H1 (cell line): ENCODE results near the gene PPIF. TPM values are rescaled to one million over a fixed set of nuclear protein-coding genes. Genes with fewer than 3 reads are reported as not detected.

Source experiments
- CTCF ChIA-PET: fragments of 300-600 bp; sonication (Branson Sonifier 250); formaldehyde crosslinking; loops from one replicate; lab custom pipeline; 2021; ENCODE audit not compliant: partially characterized antibody; lab: Charles Lee
- POLR2A ChIA-PET: fragments of 300-600 bp; sonication (Branson Sonifier 250); formaldehyde crosslinking; loops from one replicate; lab custom pipeline; 2021; ENCODE audit warnings: inconsistent platforms; ENCODE audit not compliant: partially characterized antibody; lab: Charles Lee
- DNase-seq, 2 experiments: peaks; one replicate each; pipeline versions ENCODE4 v3.0.0 to v3.0.0-alpha.2; 2010 to 2022; ENCODE audit warnings: low spot score in 2 of 2, low read depth in 1 of 2, mixed read lengths in 1 of 2
- FAIRE-seq: peaks from 2 replicates; lab custom pipeline; 2011; peaks lifted over from hg19 to GRCh38; lab: Jason Lieb, UNC
- H2AFZ ChIP-seq: 2 replicates; pipeline ENCODE4 v1.8.1; 2012; ENCODE audit warnings: low read length, inconsistent platforms
- H2AK5ac ChIP-seq: 2 replicates; pipeline ENCODE4 v1.6.1; 2013; ENCODE audit warnings: low read depth, low read length
- H2BK120ac ChIP-seq: replicated peaks from 2 replicates; pipeline ENCODE3; 2013; ENCODE audit warnings: low read depth, low read length, inconsistent platforms
- H2BK12ac ChIP-seq: 2 replicates; pipeline ENCODE4 v1.6.1; 2013; ENCODE audit warnings: low read depth, low read length
- H2BK15ac ChIP-seq: 2 replicates; pipeline ENCODE4 v1.6.1; 2013; ENCODE audit warnings: low read length
- H2BK20ac ChIP-seq: 2 replicates; pipeline ENCODE4 v1.6.1; 2013; ENCODE audit warnings: low read length
- H2BK5ac ChIP-seq: 2 replicates; pipeline ENCODE4 v1.6.1; 2013; ENCODE audit warnings: low read depth, low read length
- H3K14ac ChIP-seq: 2 replicates; pipeline ENCODE4 v1.6.1; 2013; ENCODE audit warnings: inconsistent platforms; ENCODE audit not compliant: insufficient read length
- H3K18ac ChIP-seq: 2 replicates; pipeline ENCODE4 v1.6.1; 2013; ENCODE audit warnings: low read length; ENCODE audit errors: extremely low read depth
- H3K23ac ChIP-seq: 2 replicates; pipeline ENCODE4 v1.6.1; 2013; ENCODE audit warnings: inconsistent platforms; ENCODE audit not compliant: insufficient read length
- H3K23me2 ChIP-seq: 2 replicates; pipeline ENCODE4 v1.6.1; 2013; ENCODE audit warnings: low read depth, low read length
- H3K27ac ChIP-seq: 2 replicates; pipeline ENCODE4 v1.6.1; 2011; ENCODE audit warnings: low read depth, low read length, inconsistent platforms
- H3K27me3 ChIP-seq, 4 experiments: replicated peaks in 1 of 4; 1 replicate in 1 of 4; 2 replicates in 3 of 4; pipeline versions ENCODE4 v1.6.1 to v1.8.1; 2011 to 2013; ENCODE audit warnings: low read length in 3 of 4, mild to moderate bottlenecking in 3 of 4, inconsistent platforms in 2 of 4, mixed read lengths in 2 of 4, moderate library complexity in 1 of 4; ENCODE audit not compliant: control insufficient read depth in 3 of 4, insufficient read depth in 3 of 4; ENCODE audit errors: extremely low read depth in 1 of 4
- H3K36me3 ChIP-seq, 4 experiments: 2 replicates each; pipeline versions ENCODE4 v1.6.1 to v1.8.1; 2011 to 2013; ENCODE audit warnings: mild to moderate bottlenecking in 4 of 4, low read length in 3 of 4, moderate library complexity in 2 of 4, control low read depth in 1 of 4, inconsistent platforms in 1 of 4; ENCODE audit not compliant: insufficient read depth in 4 of 4, control insufficient read depth in 2 of 4
- H3K4ac ChIP-seq: replicated peaks from 2 replicates; pipeline ENCODE3; 2013; ENCODE audit warnings: low read length, low read depth, mixed read lengths, inconsistent platforms; ENCODE audit not compliant: insufficient read length
- H3K4me1 ChIP-seq, 4 experiments: replicated peaks in 1 of 4; 1 replicate in 1 of 4; 2 replicates in 3 of 4; pipeline versions ENCODE4 v1.6.1 to v1.8.1; 2011 to 2013; ENCODE audit warnings: low read length in 3 of 4, inconsistent platforms in 2 of 4, mixed read lengths in 1 of 4; ENCODE audit not compliant: insufficient read depth in 4 of 4, control insufficient read depth in 3 of 4
- H3K4me2 ChIP-seq, 2 experiments: 2 replicates each; pipeline versions ENCODE4 v1.6.1 to v1.8.1; 2011 to 2013; ENCODE audit warnings: low read depth in 2 of 2, low read length in 2 of 2, control low read depth in 1 of 2, inconsistent platforms in 1 of 2, mild to moderate bottlenecking in 1 of 2; ENCODE audit not compliant: insufficient read depth in 1 of 2
- H3K4me3 ChIP-seq, 4 experiments: fragments of 200-600, 300-600 bp in 1 of 4; sonication (generic), shearing (Covaris generic), sonication (Bioruptor Twin) in 1 of 4; 2 replicates each; pipeline versions ENCODE4 v1.5.1 to v1.8.1; 2011 to 2016; ENCODE audit warnings: low read length in 4 of 4, low read depth in 3 of 4, control low read depth in 2 of 4, inconsistent platforms in 2 of 4, mild to moderate bottlenecking in 2 of 4, mixed read lengths in 1 of 4, moderate library complexity in 1 of 4; ENCODE audit not compliant: insufficient read depth in 2 of 4; ENCODE audit errors: extremely low read depth in 1 of 4
- H3K56ac ChIP-seq: replicated peaks from 2 replicates; pipeline ENCODE3; 2013; ENCODE audit warnings: low read depth, mild to moderate bottlenecking, mixed read lengths, low read length, inconsistent platforms; ENCODE audit not compliant: insufficient read length
- H3K79me1 ChIP-seq: 2 replicates; pipeline ENCODE4 v1.6.1; 2013; ENCODE audit warnings: low read depth, low read length, control low read depth
- H3K79me2 ChIP-seq, 2 experiments: 2 replicates each; pipeline versions ENCODE4 v1.6.1 to v1.8.1; 2012 to 2013; ENCODE audit warnings: low read length in 2 of 2, mild to moderate bottlenecking in 2 of 2, inconsistent platforms in 1 of 2; ENCODE audit not compliant: insufficient read depth in 2 of 2, control insufficient read depth in 1 of 2
- H3K9ac ChIP-seq, 4 experiments: replicated peaks in 1 of 4; 1 replicate in 1 of 4; 2 replicates in 3 of 4; pipeline versions ENCODE4 v1.6.1 to v1.8.1; 2011 to 2013; ENCODE audit warnings: low read depth in 3 of 4, low read length in 3 of 4, control low read depth in 2 of 4, mild to moderate bottlenecking in 2 of 4, moderate library complexity in 2 of 4, inconsistent platforms in 1 of 4; ENCODE audit errors: extremely low read depth in 1 of 4
- H3K9me3 ChIP-seq, 2 experiments: 2 replicates each; pipeline versions ENCODE4 v1.6.1 to v1.8.1; 2012 to 2013; ENCODE audit warnings: mild to moderate bottlenecking in 2 of 2, moderate library complexity in 2 of 2, control low read depth in 1 of 2, inconsistent platforms in 1 of 2, low read depth in 1 of 2, low read length in 1 of 2, mixed read lengths in 1 of 2; ENCODE audit not compliant: insufficient read depth in 2 of 2
- H4K20me1 ChIP-seq, 2 experiments: replicated peaks in 1 of 2; 2 replicates each; pipeline versions ENCODE3 to v1.8.1; 2011 to 2013; ENCODE audit warnings: inconsistent platforms in 2 of 2, low read length in 2 of 2, mild to moderate bottlenecking in 1 of 2; ENCODE audit not compliant: insufficient read depth in 2 of 2, control insufficient read depth in 1 of 2
- H4K5ac ChIP-seq: 2 replicates; pipeline ENCODE4 v1.6.1; 2013; ENCODE audit warnings: low read length, low read depth, mixed read lengths, inconsistent platforms; ENCODE audit not compliant: insufficient read length
- H4K8ac ChIP-seq: 2 replicates; pipeline ENCODE4 v1.8.0; 2013; ENCODE audit warnings: mild to moderate bottlenecking, moderate library complexity, low read length, inconsistent platforms; ENCODE audit not compliant: insufficient read depth; ENCODE audit errors: extremely low read depth
- H4K91ac ChIP-seq: replicated peaks from 2 replicates; pipeline ENCODE3; 2013; ENCODE audit warnings: low read length, mixed read lengths, inconsistent platforms; ENCODE audit not compliant: insufficient read length
- CHD2 ChIP-seq: IDR thresholded peaks from 2 replicates; pipeline ENCODE4 v1.6.1; 2012; ENCODE audit warnings: low read length, improper control_type of control experiment
- CTBP2 ChIP-seq: IDR thresholded peaks from 2 replicates; pipeline ENCODE4 v1.7.0; 2011; ENCODE audit warnings: borderline replicate concordance, mild to moderate bottlenecking, moderate library complexity, mixed read lengths, low read length; ENCODE audit not compliant: insufficient read depth, insufficient read length
- KDM4A ChIP-seq: IDR thresholded peaks from one replicate; pipeline ENCODE4 v1.7.1; 2012; ENCODE audit warnings: low read depth, mild to moderate bottlenecking, moderate library complexity, low read length, inconsistent platforms; ENCODE audit not compliant: severe bottlenecking
- MAFK ChIP-seq: IDR thresholded peaks from 2 replicates; pipeline ENCODE4 v1.6.1; 2012; ENCODE audit warnings: low read depth, mild to moderate bottlenecking, improper control_type of control experiment, low read length
- NANOG ChIP-seq: IDR thresholded peaks from 2 replicates; pipeline ENCODE4 v1.6.1; 2011; ENCODE audit warnings: low read length, low read depth, mild to moderate bottlenecking, inconsistent platforms; ENCODE audit not compliant: insufficient read depth, poor library complexity, severe bottlenecking
- RXRA ChIP-seq: IDR thresholded peaks from 2 replicates; pipeline ENCODE4 v1.6.1; 2011; ENCODE audit warnings: low read depth, mild to moderate bottlenecking, low read length, moderate library complexity; ENCODE audit not compliant: insufficient read depth
- SP2 ChIP-seq: IDR thresholded peaks from 2 replicates; pipeline ENCODE4 v1.6.1; 2012; ENCODE audit warnings: mild to moderate bottlenecking, low read length, inconsistent platforms
- TAF1 ChIP-seq: IDR thresholded peaks from 2 replicates; pipeline ENCODE4 v1.6.1; 2011; ENCODE audit warnings: mild to moderate bottlenecking, low read depth, low read length
- TAF7 ChIP-seq: optimal IDR thresholded peaks from 2 replicates; pipeline ENCODE3; 2011; ENCODE audit warnings: low read depth, mild to moderate bottlenecking, inconsistent platforms, low read length, moderate library complexity, borderline replicate concordance
- ZNF274 ChIP-seq: IDR thresholded peaks from 2 replicates; pipeline ENCODE4 v1.7.0; 2012; ENCODE audit warnings: low read length, borderline replicate concordance; ENCODE audit errors: extremely low read depth
- WGBS, 2 experiments: shearing (Covaris generic) in 1 of 2; methylation state at CpG; one replicate each; pipeline versions ENCODE4 v1.1.6 to v1.1.7; 2013 to 2015; ENCODE audit warnings: low lambda C conversion rate in 2 of 2, mixed read lengths in 2 of 2, inconsistent platforms in 1 of 2, low coverage in 1 of 2, missing lambda C conversion rate in 1 of 2; ENCODE audit not compliant: insufficient replicate concordance in 2 of 2, insufficient coverage in 1 of 2, insufficient read length in 1 of 2; ENCODE audit errors: extremely low coverage in 1 of 2, missing lambda C conversion rate in 1 of 2; 5-methylcytosine and 5-hydroxymethylcytosine counted together
- polyA plus RNA-seq, 7 experiments: library from polyadenylated mRNA; depleted of rRNA in 3 of 7; stranded (reverse) in 5 of 7; unstranded in 2 of 7; fragments of >200 nt in 5 of 7; fragments of 200-250 nt in 2 of 7; gene quantifications; 1 replicate in 5 of 7; 2 replicates in 1 of 7; 4 replicates in 1 of 7; pipeline versions ENCODE4 v1.2.1 to v1.2.3, GENCODE V29; 2011 to 2013; ENCODE audit warnings: missing spikeins in 2 of 7, mixed read lengths in 2 of 7
- total RNA-seq: library from RNA; stranded (reverse); fragmentation: NEBNext Ultra II Directional; extraction: Animal tissue kit (Norgen Biotek cat#: 25700); gene quantifications from 2 replicates; pipeline ENCODE4 v1.2.1, GENCODE V29; 2021

The PPIF gene
- total and polyA plus RNA-seq, 2 of the 8 experiments (the other 6 are each of a cell fraction or from before 2014, with no cell fraction given) = 70.2 to 77.6 TPM

DNA sequence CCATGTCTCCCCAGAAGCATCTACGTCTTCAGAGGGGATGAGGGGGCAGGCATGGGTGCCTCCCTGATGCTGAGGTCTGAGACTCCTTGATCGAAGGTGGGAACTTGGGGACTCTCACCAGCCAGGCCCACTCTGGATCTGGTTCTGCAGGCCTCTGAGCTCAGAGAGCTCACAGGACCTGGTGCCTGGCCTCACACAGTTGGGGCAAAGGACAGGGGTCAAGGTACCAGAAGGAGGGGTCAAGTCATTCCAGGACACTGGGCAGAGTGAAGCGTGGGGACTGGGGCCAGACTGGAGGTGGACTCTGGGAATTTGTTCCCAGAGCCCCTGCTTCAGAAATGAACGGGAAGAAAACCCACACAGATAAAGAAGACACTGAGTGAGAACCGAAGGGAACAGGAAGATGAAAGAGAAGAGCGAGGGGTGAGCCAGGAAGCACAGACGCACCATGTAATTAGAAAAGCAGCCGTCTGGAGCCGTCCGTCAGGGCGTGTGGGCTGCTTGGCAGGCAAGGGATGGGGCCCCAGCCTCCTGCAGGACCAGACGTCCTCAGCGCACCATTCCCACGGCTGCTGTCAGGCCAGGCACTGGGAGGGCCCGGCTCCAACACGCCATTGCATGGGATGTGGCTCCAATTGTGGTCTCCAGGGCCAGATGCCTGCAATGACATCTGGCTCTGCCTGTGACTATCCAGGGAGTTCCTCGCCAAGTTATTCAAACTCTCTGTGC, 50.5 kb downstream of the PPIF start:
- no peaks in the 10 kb centered on the region for H3K79me1 ChIP-seq
- H3K36me3 ChIP-seq = no peaks in the 10 kb centered on the region
- DNase-seq = no peak
- no peak overlapping the region for H2BK120ac ChIP-seq
- no peaks in the 10 kb centered on the region for H3K9me3 ChIP-seq
- no peak overlapping the region for H2AK5ac ChIP-seq
- no peak overlapping the region for H3K4me3 ChIP-seq
- no peaks in the 10 kb centered on the region for H3K23me2 ChIP-seq
- no peak overlapping the region for H3K27ac ChIP-seq
- no peak overlapping the region for H2AFZ ChIP-seq
- no peak overlapping the region for H3K14ac ChIP-seq
- H3K18ac ChIP-seq = no peak overlapping the region
- no peak overlapping the region for H2BK5ac ChIP-seq
- H3K27me3 ChIP-seq = no peaks in the 10 kb centered on the region
- H2BK20ac ChIP-seq = no peak overlapping the region
- H2BK12ac ChIP-seq = no peak overlapping the region
- H4K5ac ChIP-seq = no peak overlapping the region
- no peak overlapping the region for H3K4me2 ChIP-seq
- no peak overlapping the region for H4K91ac ChIP-seq
- H4K20me1 ChIP-seq = no peaks in the 10 kb centered on the region
- 0 out of 2 replicates have a peak overlapping the region, but pooled peaks have one; percentile 66 for H4K8ac ChIP-seq
- no peak for FAIRE-seq
- 84% methylated on average over 17 of the region's 17 CpGs; no CpG with 5 or more reads in 1 of the 2 experiments for WGBS, 2 experiments
- H3K4me1 ChIP-seq = peaks cover 4 to 11% (median 9%) of the 10 kb centered on the region in 4 experiments
- CTCF ChIA-PET = interaction anchor here (0.6 to 13.1 kb wide), 15 partner anchors 8 to 565 kb away, joined by 3 to 100 read pairs (median 6); partner anchors contain the start of gene ZCCHC24
- POLR2A ChIA-PET = interaction anchor here (1.0 to 1.3 kb wide), 2 partner anchors 15 to 32 kb away, joined by 3 to 4 read pairs; no protein-coding TSS in a partner anchor
- no peaks in the 10 kb centered on the region for H3K79me2 ChIP-seq
- H2BK15ac ChIP-seq = no peak overlapping the region
- no peak overlapping the region for H3K9ac ChIP-seq
- no peak overlapping the region for H3K4ac ChIP-seq
- TF ChIP-seq ZNF274 (no peak), RXRA (no peak), CHD2 (no peak), TAF1 (no peak), TAF7 (no peak), KDM4A (no peak), SP2 (no peak), NANOG (no peak), CTBP2 (no peak), MAFK (no peak)
- TF ChIP-seq, all 59 proteins: peak for 0
- H3K56ac ChIP-seq = no peak overlapping the region
- H3K23ac ChIP-seq = no peak overlapping the region
